ENCODE data around the gene B3GNT2. TPM values are rescaled to one million over a fixed set of nuclear protein-coding genes. Genes with fewer than 3 reads are reported as not detected.
A peak's percentile ranks its signal among the peaks of the same experiment; 100 is the strongest.

Gene B3GNT2
- total and polyA plus RNA-seq, 9 of the 15 experiments (the other 6 are each of a cell fraction or from before 2014, with no cell fraction given), result 6.0 to 38.9 (median 25.0) TPM

- POLR2A ChIA-PET, result interaction anchor here (1.0 kb wide), 1 partner anchor 14 kb away, joined by 3 read pairs; no protein-coding TSS in a partner anchor
- ATAC-seq (no peak), DNase-seq (ENCODE audit: extremely low read depth in 1 of 4, low spot score in 3 of 4) (no peak), FAIRE-seq (no peak)
- in situ Hi-C loops (cut with MboI), result no loop called here
- BruUV-seq (replicated peaks), result no TSS peak
- Histone ChIP-seq H4K20me1 (replicated peaks; ENCODE audit: control insufficient read depth, insufficient read depth, low read length) (no peaks in the 10 kb centered on the region), H3K9me3 (replicated peaks; ENCODE audit: control insufficient read depth, insufficient read depth, low read depth, low read length) (no peaks in the 10 kb centered on the region), H3K4me3 (no peak overlapping the region), H3K36me3 (ENCODE audit: control insufficient read depth, insufficient read depth, low read length) (no peaks in the 10 kb centered on the region), H3K9ac (ENCODE audit: insufficient read depth in 1 of 2, low read depth in 2 of 2, low read length in 2 of 2) (no peak overlapping the region), H3K27me3 (ENCODE audit: control insufficient read depth in 2 of 2, insufficient read depth in 2 of 2, low read length in 2 of 2) (no peaks in the 10 kb centered on the region), H2AFZ (ENCODE audit: low read depth, low read length) (peak overlapping the region; percentile 64; the same call in 1 of the 2 replicates), H3K4me2 (ENCODE audit: insufficient read depth, low read length) (no peak overlapping the region), H3K27ac (ENCODE audit: extremely low read depth, low read depth, low read length) (no peak overlapping the region), H3K79me2 (ENCODE audit: control insufficient read depth, insufficient read depth, low read length) (no peaks in the 10 kb centered on the region), H3K9me1 (ENCODE audit: control insufficient read depth, insufficient read depth, low read length) (peaks cover 4% of the 10 kb centered on the region), H3K4me1 (replicated peaks in 1 of 2; ENCODE audit: control insufficient read depth in 2 of 2, insufficient read depth in 2 of 2, low read length in 2 of 2) (peaks cover 7 to 26% of the 10 kb centered on the region in 2 experiments; a peak in 3 of 5 replicates)
- CTCF ChIA-PET (ENCODE audit: low intra/inter-chr PET ratio), result no interaction called here
- 17% methylated on average over 4 of the region's 4 CpGs for WGBS (ENCODE audit: insufficient coverage, low coverage, missing lambda C conversion rate)
- intact Hi-C loops (cut with micrococcal nuclease), result no loop called here
- TF ChIP-seq BCL6 (CRISPR knock-in tag; IDR thresholded peaks at IDR 0.05), result no peak
- no peak for TF ChIP-seq PHF21A (IDR thresholded peaks at IDR 0.05; ENCODE audit: borderline replicate concordance, low read depth)
- TF ChIP-seq SNIP1 (IDR thresholded peaks at IDR 0.05; ENCODE audit: low read depth), result no peak
- TF ChIP-seq NCOA2 (IDR thresholded peaks at IDR 0.05; ENCODE audit: partially characterized antibody in 2 of 2), result no peak
- no peak for TF ChIP-seq GABPA (tag; conservative IDR thresholded peaks at IDR 0.05; ENCODE audit: low read depth)
- TF ChIP-seq MXD1 (CRISPR knock-in tag; IDR thresholded peaks at IDR 0.05; ENCODE audit: borderline replicate concordance, poor library complexity, severe bottlenecking), result no peak
- TF ChIP-seq ASH1L (IDR thresholded peaks at IDR 0.05; ENCODE audit: borderline replicate concordance, low read depth, partially characterized antibody), result no peak
- no peak for TF ChIP-seq RNF2 (IDR thresholded peaks at IDR 0.05)
- no peak for TF ChIP-seq KDM4B (IDR thresholded peaks at IDR 0.05; ENCODE audit: borderline replicate concordance in 2 of 2, low read depth in 1 of 2)
- no peak for TF ChIP-seq ZHX1 (conservative IDR thresholded peaks at IDR 0.05; ENCODE audit: low read length)
- no peak for TF ChIP-seq ZNF197 (CRISPR knock-in tag; IDR thresholded peaks at IDR 0.05; ENCODE audit: low read depth)
- TF ChIP-seq ZFP36 (IDR thresholded peaks at IDR 0.05; ENCODE audit: low read depth, low read length, partially characterized antibody), result no peak
- no peak for TF ChIP-seq CTCFL (IDR thresholded peaks at IDR 0.05; ENCODE audit: borderline replicate concordance, insufficient read depth, low read depth, low read length, poor library complexity, severe bottlenecking)
- no peak for TF ChIP-seq TCF7 (IDR thresholded peaks at IDR 0.05; ENCODE audit: borderline replicate concordance)
- TF ChIP-seq MAX (CRISPR knock-in tag; IDR thresholded peaks at IDR 0.05), result no peak
- TF ChIP-seq SMARCA5 (IDR thresholded peaks at IDR 0.05), result no peak
- no peak for TF ChIP-seq ZFP1 (CRISPR knock-in tag; IDR thresholded peaks at IDR 0.05)
- no peak for TF ChIP-seq ZNF146 (CRISPR knock-in tag; IDR thresholded peaks at IDR 0.05; ENCODE audit: unreplicated experiment)
- no peak for TF ChIP-seq NCOA6 (IDR thresholded peaks at IDR 0.05)
Measured at GRCh38 chr2:62180975-62181374, 14.9 kb upstream of the B3GNT2 start.

All from K562 (cell line).